ENCODE results near the gene AGAP3. TPM values are rescaled to one million over a fixed set of nuclear protein-coding genes. Genes with fewer than 3 reads are reported as not detected.

Gene AGAP3
- total and polyA plus RNA-seq, 3 experiments from 2014 or later, result 8.0 to 40.7 (median 39.9) TPM

DNA sequence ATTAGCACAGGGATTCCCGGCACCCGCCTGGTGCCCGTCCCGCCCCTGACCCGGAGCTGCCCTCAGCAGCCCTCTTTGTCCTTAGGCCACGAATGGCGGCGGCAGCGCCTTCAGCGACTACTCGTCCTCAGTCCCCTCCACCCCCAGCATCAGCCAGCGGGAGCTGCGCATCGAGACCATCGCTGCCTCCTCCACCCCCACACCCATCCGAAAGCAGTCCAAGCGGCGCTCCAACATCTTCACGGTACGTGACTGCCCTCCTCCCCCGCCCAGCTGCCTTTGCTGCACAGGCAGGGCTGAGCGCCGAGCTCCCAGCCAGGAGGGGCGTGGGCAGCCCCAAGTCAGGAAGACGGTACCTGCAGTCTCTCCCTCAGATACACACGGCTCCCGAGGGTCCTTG, 33.6 kb downstream of the AGAP3 start:
- Histone ChIP-seq H3K36me3 (ENCODE audit: insufficient read depth, low read length) (peaks cover 5% of the 10 kb centered on the region), H3K4me3 (ENCODE audit: low read length) (no peak overlapping the region), H3K27ac (ENCODE audit: low read depth, low read length) (no peak overlapping the region), H3K27me3 (ENCODE audit: insufficient read depth, low read length, poor library complexity, severe bottlenecking) (no peaks in the 10 kb centered on the region), H3K9me3 (ENCODE audit: low read length) (no peaks in the 10 kb centered on the region), H3K4me1 (ENCODE audit: insufficient read depth, low read length) (peaks cover 5% of the 10 kb centered on the region)
- ChIA-PET POLR2A (interaction anchor here (0.5 kb wide), 1 partner anchor 108 kb away, joined by 4 read pairs; no protein-coding TSS in a partner anchor), CTCF (interaction anchor here (0.8 to 2.4 kb wide), 3 partner anchors 7 to 12 kb away, joined by 3 to 9 read pairs (median 3); no protein-coding TSS in a partner anchor)
- peaks cover 14 to 34% (median 15%) of the 10 kb centered on the region in 3 donors for H3K4me1 Mint-ChIP-seq
- H3K9me3 Mint-ChIP-seq, result no peaks in the 10 kb centered on the region
- no peaks in the 10 kb centered on the region for H3K27me3 Mint-ChIP-seq
- no peak overlapping the region for H3K27ac Mint-ChIP-seq
- no peak for DNase-seq
- no peak overlapping the region for H3K4me3 Mint-ChIP-seq
- H3K36me3 Mint-ChIP-seq, result peaks cover 2 to 51% (median 4%) of the 10 kb centered on the region in 3 donors

DNA sequence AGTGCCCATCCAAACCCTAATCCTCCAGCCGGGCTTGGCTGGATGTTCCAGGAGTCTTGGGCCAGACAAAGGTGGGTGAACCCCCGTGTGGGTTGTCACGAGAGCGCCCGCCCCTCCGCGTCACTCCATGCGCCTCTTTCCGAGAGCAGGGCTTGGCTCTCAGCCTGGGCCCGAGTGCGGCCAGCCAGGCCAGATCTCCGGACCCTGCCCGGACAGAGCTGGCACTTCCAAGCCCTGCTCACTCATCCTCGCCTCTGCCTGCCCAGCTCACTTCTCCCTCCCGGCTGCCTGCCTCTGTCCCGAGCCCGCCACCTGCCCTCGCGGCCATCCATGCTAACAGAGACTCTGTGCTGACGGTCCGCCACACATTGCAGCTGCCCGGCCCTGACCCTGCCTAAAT, 34.6 kb downstream of the AGAP3 start:
- ChIA-PET CTCF (interaction anchor here (2.4 kb wide), 1 partner anchor 10 kb away, joined by 9 read pairs; no protein-coding TSS in a partner anchor), POLR2A (no interaction called here)
- H3K36me3 Mint-ChIP-seq, result peaks cover 2 to 51% (median 4%) of the 10 kb centered on the region in 3 donors
- Histone ChIP-seq H3K4me3 (ENCODE audit: low read length) (no peak overlapping the region), H3K9me3 (ENCODE audit: low read length) (no peaks in the 10 kb centered on the region), H3K36me3 (ENCODE audit: insufficient read depth, low read length) (peaks cover 5% of the 10 kb centered on the region), H3K27ac (ENCODE audit: low read depth, low read length) (no peak overlapping the region), H3K27me3 (ENCODE audit: insufficient read depth, low read length, poor library complexity, severe bottlenecking) (no peaks in the 10 kb centered on the region), H3K4me1 (ENCODE audit: insufficient read depth, low read length) (peaks cover 5% of the 10 kb centered on the region)
- DNase-seq, result no peak
- H3K4me1 Mint-ChIP-seq, result peaks cover 13 to 31% (median 14%) of the 10 kb centered on the region in 3 donors
- H3K4me3 Mint-ChIP-seq, result no peak overlapping the region
- H3K27me3 Mint-ChIP-seq, result no peaks in the 10 kb centered on the region
- peak overlapping the region in 1 of 8 donors; percentile 45 for H3K27ac Mint-ChIP-seq
- no peaks in the 10 kb centered on the region for H3K9me3 Mint-ChIP-seq

DNA sequence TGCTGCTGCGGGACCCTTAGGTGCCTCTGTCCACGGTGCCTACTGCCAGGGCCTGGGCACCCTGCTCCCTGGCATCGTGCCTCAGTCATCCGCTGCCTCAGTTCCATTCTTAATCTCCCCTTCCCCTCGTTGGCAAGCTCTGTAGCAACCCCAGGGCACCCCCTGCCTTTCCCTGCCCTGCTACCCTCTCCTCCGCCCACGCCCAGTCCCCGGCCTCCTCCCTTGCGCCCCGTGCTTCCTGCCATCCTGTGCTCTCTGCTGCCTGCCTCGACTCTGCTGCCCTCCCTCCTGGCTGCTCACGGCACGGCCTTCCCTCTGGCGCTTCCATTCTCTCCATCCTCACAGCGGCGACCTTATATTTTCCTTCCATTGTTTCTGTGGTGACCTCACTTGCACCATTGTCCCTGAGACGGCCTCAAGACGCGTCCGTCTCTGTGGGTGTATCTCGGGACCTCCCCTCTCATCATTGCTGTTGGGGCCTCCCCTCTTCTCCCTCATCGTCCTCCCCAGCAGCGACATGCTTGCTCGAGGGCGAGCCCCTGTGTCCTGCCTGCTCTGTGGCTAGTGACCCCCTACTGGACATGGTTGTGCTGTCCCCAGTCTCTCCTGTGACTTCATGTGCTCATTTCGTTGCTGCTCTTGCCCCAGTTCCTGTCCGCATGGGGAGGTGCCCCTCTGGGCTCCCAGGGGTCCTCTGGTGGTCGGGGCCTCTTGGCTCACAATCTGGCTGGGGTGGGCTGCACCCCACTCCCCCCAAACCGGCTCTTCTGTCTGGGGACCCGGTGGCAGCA, 35.3 kb downstream of the AGAP3 start:
- Mint-ChIP-seq H3K9me3 (no peaks in the 10 kb centered on the region), H3K4me3 (peak overlapping the region in 1 of 7 donors; percentile 45), H3K27me3 (no peaks in the 10 kb centered on the region), H3K36me3 (peaks cover 2 to 51% (median 4%) of the 10 kb centered on the region in 3 donors), H3K27ac (peak overlapping the region in 1 of 8 donors; percentile 44), H3K4me1 (peaks cover 11 to 24% (median 14%) of the 10 kb centered on the region in 3 donors)
- Histone ChIP-seq H3K9me3 (ENCODE audit: low read length) (no peaks in the 10 kb centered on the region), H3K4me3 (ENCODE audit: low read length) (no peak overlapping the region), H3K36me3 (ENCODE audit: insufficient read depth, low read length) (peaks cover 5% of the 10 kb centered on the region), H3K27ac (ENCODE audit: low read depth, low read length) (no peak overlapping the region), H3K4me1 (ENCODE audit: insufficient read depth, low read length) (peaks cover 5% of the 10 kb centered on the region), H3K27me3 (ENCODE audit: insufficient read depth, low read length, poor library complexity, severe bottlenecking) (no peaks in the 10 kb centered on the region)
- DNase-seq, result no peak
- ChIA-PET CTCF (interaction anchor here (2.4 kb wide), 1 partner anchor 11 kb away, joined by 9 read pairs; no protein-coding TSS in a partner anchor), POLR2A (no interaction called here)

DNA sequence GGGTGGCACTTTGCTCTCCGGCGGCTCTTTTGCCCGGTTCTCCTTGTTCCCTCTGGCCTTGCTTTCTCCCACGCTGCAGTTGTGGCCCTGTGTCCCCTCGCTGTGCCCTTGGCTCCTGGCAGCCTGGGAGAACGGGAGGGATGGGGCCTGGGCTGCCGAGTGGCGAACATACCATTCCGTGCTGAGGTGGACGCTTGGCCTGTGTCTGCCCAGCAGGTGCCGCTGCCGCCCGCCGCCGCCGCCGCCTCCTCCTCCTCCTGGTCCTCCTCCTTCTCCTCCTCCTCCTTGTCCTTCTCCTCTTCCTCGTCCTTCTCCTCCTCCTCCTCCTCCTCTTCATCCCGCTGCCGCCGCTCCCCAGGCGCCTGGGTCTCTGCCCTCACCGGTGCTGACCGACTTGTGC, 36.0 kb downstream of the AGAP3 start:
- Histone ChIP-seq H3K9me3 (ENCODE audit: low read length) (no peaks in the 10 kb centered on the region), H3K4me3 (ENCODE audit: low read length) (no peak overlapping the region), H3K36me3 (ENCODE audit: insufficient read depth, low read length) (peaks cover 5% of the 10 kb centered on the region), H3K4me1 (ENCODE audit: insufficient read depth, low read length) (peaks cover 5% of the 10 kb centered on the region), H3K27me3 (ENCODE audit: insufficient read depth, low read length, poor library complexity, severe bottlenecking) (no peaks in the 10 kb centered on the region), H3K27ac (ENCODE audit: low read depth, low read length) (no peak overlapping the region)
- CTCF ChIA-PET, result no interaction called here
- Mint-ChIP-seq H3K9me3 (no peaks in the 10 kb centered on the region), H3K4me1 (peaks cover 8 to 19% (median 14%) of the 10 kb centered on the region in 3 donors), H3K27ac (no peak overlapping the region), H3K4me3 (no peak overlapping the region), H3K36me3 (peaks cover 2 to 51% (median 4%) of the 10 kb centered on the region in 3 donors), H3K27me3 (no peaks in the 10 kb centered on the region)
- POLR2A ChIA-PET, result no interaction called here
- DNase-seq, result no peak

DNA sequence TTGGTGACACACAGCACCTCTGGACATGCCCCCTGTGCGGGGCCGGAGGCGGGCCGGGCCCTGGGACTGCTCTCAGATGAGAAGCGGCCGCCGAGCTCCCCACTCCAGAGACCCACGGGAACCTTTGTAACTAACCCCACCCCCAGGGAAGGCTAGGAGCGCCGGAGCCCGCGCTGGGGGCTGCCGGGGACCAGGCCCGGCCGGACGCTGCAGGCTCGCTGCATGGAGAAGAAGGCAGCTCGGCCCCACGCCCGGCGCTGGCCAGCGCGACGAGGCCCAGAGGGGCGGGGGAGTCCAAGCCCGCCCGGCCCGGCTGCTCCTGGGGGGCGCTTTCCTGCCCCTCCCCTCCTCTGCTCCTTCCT, 36.5 kb downstream of the AGAP3 start:
- ChIA-PET POLR2A (no interaction called here), CTCF (interaction anchor here (1.1 to 2.2 kb wide), 3 partner anchors 12 to 187 kb away, joined by 3 to 37 read pairs (median 3); no protein-coding TSS in a partner anchor)
- H3K4me1 ChIP-seq (ENCODE audit: insufficient read depth, low read length), result peaks cover 5% of the 10 kb centered on the region
- no peak overlapping the region for H3K27ac ChIP-seq (ENCODE audit: low read depth, low read length)
- H3K4me1 Mint-ChIP-seq, result peaks cover 5 to 14% (median 9%) of the 10 kb centered on the region in 3 donors
- no peaks in the 10 kb centered on the region for H3K9me3 ChIP-seq (ENCODE audit: low read length)
- H3K4me3 ChIP-seq (ENCODE audit: low read length), result no peak overlapping the region
- H3K27ac Mint-ChIP-seq, result no peak overlapping the region
- no peaks in the 10 kb centered on the region for H3K9me3 Mint-ChIP-seq
- no peak overlapping the region for H3K4me3 Mint-ChIP-seq
- no peaks in the 10 kb centered on the region for H3K27me3 ChIP-seq (ENCODE audit: insufficient read depth, low read length, poor library complexity, severe bottlenecking)
- no peak for DNase-seq
- H3K36me3 ChIP-seq (ENCODE audit: insufficient read depth, low read length), result peaks cover 5% of the 10 kb centered on the region
- H3K27me3 Mint-ChIP-seq, result no peaks in the 10 kb centered on the region
- peaks cover 2 to 51% (median 4%) of the 10 kb centered on the region in 3 donors for H3K36me3 Mint-ChIP-seq

DNA sequence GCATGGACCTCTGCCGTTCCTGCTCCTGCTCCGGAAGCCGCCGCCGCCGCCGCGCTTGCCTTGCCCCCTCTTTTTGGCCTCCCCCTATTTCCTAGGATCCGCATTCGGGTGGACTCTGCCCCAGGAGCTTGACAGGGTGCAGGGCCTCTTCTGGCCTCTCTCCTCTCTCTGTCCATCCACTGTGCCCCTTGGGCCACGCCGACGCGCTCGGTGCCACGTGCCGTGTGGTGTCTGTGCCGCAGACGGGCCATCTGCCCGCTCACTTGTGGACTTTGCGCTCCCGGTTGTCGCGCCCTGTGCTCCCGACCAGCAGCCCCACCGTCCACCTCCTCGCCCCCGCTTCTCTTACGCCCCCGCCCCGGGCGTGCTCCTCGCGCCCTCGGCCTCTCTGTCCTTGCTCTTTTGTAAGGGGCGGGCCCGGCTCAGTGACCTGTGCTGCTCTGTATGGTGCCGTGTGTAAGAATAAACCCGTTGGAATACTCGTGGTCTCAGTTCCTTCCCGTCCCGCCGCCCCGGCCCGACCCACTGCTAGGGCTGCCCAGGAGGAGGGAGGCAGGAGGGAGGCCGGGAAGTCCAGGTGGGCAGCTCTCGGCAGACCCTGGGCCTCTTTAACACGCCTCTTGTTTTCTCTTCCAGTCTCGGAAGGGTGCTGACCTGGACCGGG, 37.0 kb downstream of the AGAP3 start:
- DNase-seq, result no peak
- H3K4me1 ChIP-seq (ENCODE audit: insufficient read depth, low read length), result peaks cover under 1% of the 10 kb centered on the region
- H3K9me3 ChIP-seq (ENCODE audit: low read length), result no peaks in the 10 kb centered on the region
- Mint-ChIP-seq H3K4me1 (peaks cover 5 to 11% (median 5%) of the 10 kb centered on the region in 3 donors), H3K4me3 (no peak overlapping the region), H3K36me3 (peaks cover 2 to 52% (median 4%) of the 10 kb centered on the region in 3 donors), H3K27me3 (no peaks in the 10 kb centered on the region), H3K27ac (peak overlapping the region in 1 of 8 donors; percentile 94), H3K9me3 (no peaks in the 10 kb centered on the region)
- POLR2A ChIA-PET, result no interaction called here
- H3K27ac ChIP-seq (ENCODE audit: low read depth, low read length), result no peak overlapping the region
- no peak overlapping the region for H3K4me3 ChIP-seq (ENCODE audit: low read length)
- CTCF ChIA-PET, result interaction anchor here (0.7 to 2.2 kb wide), 27 partner anchors 8 to 722 kb away, joined by 3 to 37 read pairs (median 3); partner anchors contain the start of gene ASIC3
- no peaks in the 10 kb centered on the region for H3K27me3 ChIP-seq (ENCODE audit: insufficient read depth, low read length, poor library complexity, severe bottlenecking)
- peaks cover 5% of the 10 kb centered on the region for H3K36me3 ChIP-seq (ENCODE audit: insufficient read depth, low read length)

DNA sequence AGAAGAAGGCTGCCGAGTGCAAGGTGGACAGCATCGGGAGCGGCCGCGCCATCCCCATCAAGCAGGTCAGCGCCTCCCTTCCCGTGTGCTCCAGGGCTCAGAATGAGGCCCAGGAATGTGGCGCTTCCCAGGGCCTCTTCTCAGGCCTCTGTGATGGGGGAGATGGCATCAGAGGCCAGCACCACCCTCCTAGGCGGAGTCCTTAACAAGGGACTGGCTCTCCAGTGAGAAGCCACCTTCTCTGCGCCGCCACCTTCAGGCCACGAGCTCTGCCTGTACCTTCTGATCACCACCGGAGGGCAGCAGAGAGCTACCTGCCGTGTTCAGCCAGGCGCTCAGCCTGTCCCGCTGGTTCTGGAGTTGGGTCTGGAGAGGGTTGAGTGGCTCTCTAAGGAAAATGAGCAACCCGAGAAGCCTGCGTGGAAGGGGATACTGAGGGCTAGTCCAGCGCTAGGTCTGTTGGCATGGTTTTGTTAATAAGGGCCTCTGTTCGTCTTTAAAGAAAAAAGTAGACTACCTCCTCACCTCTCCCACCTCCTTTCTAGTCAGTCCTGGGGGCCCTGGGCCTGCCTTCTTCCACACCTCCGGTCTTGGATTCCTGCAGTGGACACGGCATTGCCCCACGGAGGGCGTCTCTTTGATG, 37.7 kb downstream of the AGAP3 start:
- no peaks in the 10 kb centered on the region for H3K9me3 Mint-ChIP-seq
- no peaks in the 10 kb centered on the region for H3K27me3 Mint-ChIP-seq
- no peak overlapping the region for H3K4me3 Mint-ChIP-seq
- CTCF ChIA-PET, result interaction anchor here (0.7 to 2.2 kb wide), 29 partner anchors 8 to 722 kb away, joined by 3 to 37 read pairs (median 3); partner anchors contain the start of gene ASIC3
- H3K4me1 Mint-ChIP-seq, result peaks cover 5 to 7% (median 5%) of the 10 kb centered on the region in 3 donors
- POLR2A ChIA-PET, result interaction anchor here (0.6 kb wide), 1 partner anchor 58 kb away, joined by 8 read pairs; no protein-coding TSS in a partner anchor
- peaks cover 2 to 51% (median 4%) of the 10 kb centered on the region in 3 donors for H3K36me3 Mint-ChIP-seq
- Histone ChIP-seq H3K27ac (ENCODE audit: low read depth, low read length) (no peak overlapping the region), H3K27me3 (ENCODE audit: insufficient read depth, low read length, poor library complexity, severe bottlenecking) (no peaks in the 10 kb centered on the region), H3K36me3 (ENCODE audit: insufficient read depth, low read length) (peaks cover 5% of the 10 kb centered on the region), H3K4me3 (ENCODE audit: low read length) (no peak overlapping the region), H3K4me1 (ENCODE audit: insufficient read depth, low read length) (no peaks in the 10 kb centered on the region), H3K9me3 (ENCODE audit: low read length) (no peaks in the 10 kb centered on the region)
- H3K27ac Mint-ChIP-seq, result peak overlapping the region in 2 of 8 donors; percentile 1 to 74
- DNase-seq, result peak; percentile 72 to 86 (median 76)
